HG02938 (cell line): ENCODE results near the gene MAK.
A peak's percentile ranks its signal among the peaks of the same experiment; 100 is the strongest.
"Not testable (repeated sequence)": the region's sequence is repeated elsewhere in the genome, so short reads cannot be mapped to it uniquely, and the experiment has no call there.

ENCODE experiments used
- ATAC-seq: cut with Tn5 transposase; IDR thresholded peaks from one replicate; pipeline ENCODE4 v1.9.1; 2021; ENCODE audit warnings: mild to moderate bottlenecking, moderate library complexity; ENCODE audit not compliant: unreplicated experiment

Gene MAK, protein sequence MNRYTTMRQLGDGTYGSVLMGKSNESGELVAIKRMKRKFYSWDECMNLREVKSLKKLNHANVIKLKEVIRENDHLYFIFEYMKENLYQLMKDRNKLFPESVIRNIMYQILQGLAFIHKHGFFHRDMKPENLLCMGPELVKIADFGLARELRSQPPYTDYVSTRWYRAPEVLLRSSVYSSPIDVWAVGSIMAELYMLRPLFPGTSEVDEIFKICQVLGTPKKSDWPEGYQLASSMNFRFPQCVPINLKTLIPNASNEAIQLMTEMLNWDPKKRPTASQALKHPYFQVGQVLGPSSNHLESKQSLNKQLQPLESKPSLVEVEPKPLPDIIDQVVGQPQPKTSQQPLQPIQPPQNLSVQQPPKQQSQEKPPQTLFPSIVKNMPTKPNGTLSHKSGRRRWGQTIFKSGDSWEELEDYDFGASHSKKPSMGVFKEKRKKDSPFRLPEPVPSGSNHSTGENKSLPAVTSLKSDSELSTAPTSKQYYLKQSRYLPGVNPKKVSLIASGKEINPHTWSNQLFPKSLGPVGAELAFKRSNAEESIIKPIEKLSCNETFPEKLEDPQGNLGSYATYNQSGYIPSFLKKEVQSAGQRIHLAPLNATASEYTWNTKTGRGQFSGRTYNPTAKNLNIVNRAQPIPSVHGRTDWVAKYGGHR

DNA sequence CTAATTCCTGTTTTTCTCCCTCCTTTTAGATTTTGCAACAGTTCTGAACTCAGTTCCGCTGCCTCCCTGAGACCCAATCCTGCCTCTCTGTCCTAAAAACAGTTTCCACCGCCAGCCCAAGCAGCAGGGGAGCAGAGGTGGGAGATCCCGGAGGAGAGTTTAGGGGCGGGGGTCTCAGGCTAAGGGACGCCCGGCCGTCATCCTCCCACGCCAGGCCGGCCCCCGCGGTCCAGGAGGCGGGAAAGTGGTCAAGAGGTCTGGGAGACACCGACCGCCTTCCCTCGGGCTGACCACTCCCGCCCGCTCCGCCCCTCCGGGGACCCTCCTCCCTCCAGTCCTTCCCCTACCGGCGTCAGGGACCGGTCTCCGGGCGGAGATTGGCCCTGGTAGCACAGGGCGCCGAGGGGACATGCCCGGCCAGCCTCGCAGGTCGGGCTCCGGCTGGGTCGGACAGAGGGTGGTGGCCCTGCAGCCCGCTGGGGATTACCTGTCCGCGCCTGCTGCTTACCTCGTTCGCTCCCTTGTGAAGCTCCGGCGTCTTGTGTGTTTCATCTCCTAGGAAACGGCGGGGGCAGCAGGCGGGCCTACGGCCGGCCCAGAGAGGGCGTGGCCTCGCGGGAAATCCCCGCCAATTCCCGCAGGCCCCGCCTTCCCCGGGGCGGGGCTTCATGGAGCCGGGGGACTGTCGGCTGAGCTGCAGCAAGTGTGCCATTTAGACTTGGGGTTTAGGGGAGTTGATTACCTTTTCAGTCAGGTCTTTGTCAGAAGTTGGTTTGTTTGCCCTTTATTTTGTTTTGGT, at the start of gene MAK:
Gene MAK (minus strand): TSS at position 545 of the 799 bp plus-strand sequence. CDS start 7,891 bp downstream, outside the sequence.
- ATAC-seq = peak; percentile 72

DNA sequence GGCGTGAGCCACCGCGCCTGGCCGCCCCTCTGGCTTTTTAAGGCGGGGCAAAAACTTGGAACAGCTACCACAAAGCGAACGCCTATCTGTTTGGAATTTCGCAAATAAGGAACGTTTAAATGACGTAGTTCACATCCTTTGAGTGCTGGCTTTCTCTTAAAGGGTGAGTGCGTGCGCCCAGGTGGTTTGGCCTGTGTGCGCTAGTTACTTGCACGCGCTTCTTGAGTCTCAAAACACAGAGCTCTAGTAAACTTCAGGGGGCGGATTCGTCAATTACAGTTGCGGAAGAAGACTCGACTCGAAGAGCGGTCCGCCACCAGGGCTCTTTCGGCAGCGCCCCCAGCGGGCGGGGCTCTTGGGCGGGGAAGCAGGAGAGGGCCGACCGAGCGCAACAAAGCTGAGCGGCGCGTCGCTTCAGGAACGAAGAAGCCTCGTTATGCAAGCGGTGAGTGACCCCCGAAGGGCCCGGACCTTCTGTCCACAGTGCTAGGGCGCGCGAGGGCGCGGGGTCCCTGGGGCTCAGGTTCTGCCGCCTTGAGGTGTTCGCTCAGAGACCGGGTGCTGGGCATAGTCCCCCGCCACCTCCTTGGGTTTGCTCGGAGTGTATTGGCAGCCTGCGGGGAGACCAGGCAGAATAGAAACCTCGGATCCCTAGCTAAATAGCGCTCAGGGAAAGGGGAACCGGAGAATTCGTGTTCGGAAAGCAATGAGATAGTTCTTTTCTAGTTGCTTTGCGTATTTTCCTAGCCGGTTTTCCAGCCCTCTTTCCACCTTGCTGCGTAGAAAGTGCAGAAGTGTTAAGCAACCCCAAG, 48.6 kb upstream of the MAK start, which contains the start of gene SYCP2L:
Gene SYCP2L (plus strand): TSS at position 362 of the 812 bp plus-strand sequence. CDS start 75 bp downstream, at position 437.
- peak; percentile 57 for ATAC-seq

DNA sequence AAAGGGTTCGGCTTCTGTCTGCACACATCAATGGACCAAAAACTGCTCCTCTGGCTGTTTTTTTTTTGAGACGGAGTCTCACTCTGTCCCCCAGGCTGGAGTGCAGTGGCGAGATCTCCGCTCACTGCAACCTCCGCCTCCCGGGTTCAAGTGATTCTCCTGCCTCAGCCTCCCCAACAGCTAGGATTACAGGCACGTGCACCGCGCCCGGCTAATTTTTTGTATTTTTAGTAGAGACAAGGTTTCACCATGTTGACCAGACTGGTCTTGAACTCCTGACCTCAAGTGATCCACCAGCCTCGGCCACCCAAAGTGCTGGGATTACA, 48.0 kb upstream of the MAK start:
- ATAC-seq = not testable (repeated sequence)

DNA sequence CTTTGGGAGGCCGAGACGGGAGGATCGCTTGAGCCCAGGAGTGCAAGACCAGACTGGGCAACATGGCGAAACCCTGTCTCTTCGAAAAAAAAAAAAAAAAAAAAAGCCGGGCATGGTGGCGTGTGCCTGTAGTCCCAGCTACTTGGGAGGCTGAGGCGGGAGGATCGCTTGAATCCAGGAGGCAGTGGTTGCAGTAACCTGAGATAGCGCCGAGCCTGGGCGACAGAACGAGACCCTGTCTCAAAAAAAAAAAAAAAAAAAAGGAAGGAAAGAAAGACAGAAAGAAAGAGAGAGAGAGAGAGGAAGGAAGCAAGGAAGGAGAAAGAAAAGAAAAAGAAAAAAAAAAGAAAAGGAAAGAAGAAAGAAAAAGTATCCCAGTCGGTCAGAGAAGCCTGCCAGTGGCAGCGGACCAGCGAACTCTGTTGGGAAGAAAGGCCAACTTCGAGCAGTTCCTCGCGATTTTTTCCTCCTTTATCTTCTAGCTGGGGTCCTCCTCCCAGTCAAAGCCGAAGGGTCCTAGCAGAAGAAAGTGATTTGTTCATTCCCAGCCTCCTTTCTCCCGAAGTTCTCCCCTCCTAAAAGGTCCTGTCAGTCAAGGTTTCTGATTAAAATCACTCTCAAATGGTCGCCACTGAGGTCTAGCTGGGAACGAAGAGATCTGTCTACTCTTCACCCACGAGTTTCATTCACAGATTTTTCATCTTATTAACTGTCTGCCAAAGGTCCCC, 46.1 kb upstream of the MAK start:
- ATAC-seq = no peak

DNA sequence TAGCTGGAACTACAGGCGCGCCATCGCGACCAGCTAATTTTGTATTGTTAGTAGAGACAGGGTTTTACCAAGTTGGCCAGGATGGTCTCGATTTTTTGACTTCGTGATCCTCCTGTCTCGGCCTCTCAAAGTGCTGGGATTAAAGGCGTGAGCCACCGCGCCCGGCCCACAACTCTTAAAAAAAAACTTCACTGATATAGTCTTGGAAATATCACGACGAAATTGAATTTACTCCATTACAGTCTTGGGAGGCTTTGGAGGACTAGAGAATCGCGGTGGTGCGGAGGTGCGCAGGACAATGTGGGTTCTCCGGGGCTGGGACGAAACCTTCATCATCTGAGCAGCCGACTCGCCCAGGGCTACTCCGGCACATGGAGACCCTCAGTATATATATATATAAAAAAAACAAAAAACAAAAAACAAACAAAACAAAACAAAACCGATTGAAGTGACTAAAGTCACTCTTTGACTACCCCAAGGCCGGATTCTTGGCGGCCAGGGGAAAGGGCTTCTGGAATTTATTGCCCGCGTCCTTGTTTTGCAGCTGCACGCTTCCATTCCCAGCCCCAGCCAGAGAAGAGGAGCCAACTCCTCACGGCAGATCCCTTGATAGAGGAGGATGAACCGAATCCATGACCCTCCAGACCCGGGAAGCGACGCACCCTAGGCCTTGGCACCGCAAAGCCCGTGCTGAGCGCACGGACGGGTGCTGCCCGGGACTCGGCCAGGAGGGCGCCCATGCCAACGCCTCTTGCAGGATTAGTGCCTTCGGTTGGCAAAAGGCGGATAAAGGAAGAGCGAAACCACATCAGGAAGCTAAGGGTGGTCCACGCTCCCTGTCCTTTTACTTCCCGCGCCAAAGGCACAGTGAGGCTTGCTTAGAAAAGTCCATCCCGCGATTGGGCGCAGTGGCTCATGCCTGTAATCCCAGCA, 45.2 kb upstream of the MAK start:
- ATAC-seq = no peak

- ATAC-seq = no peak
Observed at GRCh38 chr6:10882657-10883171, 44.4 kb upstream of the MAK start.

- ATAC-seq = not testable (repeated sequence)
Observed at GRCh38 chr6:10882253-10882630, 43.9 kb upstream of the MAK start.

GRCh38 chr6:10880366-10880765, 42.0 kb upstream of the MAK start:
- ATAC-seq = no peak

- ATAC-seq = no peak
Observed at GRCh38 chr6:10877871-10878270, 39.5 kb upstream of the MAK start.

DNA sequence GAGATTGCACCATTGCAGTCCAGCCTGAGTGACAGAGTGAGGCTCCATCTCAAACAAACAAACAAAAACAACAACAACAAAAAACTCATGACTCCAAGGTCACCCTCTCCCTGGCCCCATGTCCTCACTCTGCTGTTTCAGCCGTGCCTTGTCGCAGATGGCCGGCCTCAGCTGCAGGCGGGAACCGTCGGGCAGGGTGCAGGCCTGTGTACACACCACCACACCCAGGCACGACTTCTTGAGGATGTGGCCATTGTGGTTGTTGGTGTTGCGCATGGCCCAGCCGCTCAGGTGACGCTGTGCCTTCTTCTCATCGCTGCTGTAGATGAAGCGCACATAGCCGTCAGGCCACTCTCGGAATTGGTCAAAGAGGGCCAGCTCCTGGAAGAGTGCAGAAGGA, 38.7 kb upstream of the MAK start:
- ATAC-seq = no peak

DNA sequence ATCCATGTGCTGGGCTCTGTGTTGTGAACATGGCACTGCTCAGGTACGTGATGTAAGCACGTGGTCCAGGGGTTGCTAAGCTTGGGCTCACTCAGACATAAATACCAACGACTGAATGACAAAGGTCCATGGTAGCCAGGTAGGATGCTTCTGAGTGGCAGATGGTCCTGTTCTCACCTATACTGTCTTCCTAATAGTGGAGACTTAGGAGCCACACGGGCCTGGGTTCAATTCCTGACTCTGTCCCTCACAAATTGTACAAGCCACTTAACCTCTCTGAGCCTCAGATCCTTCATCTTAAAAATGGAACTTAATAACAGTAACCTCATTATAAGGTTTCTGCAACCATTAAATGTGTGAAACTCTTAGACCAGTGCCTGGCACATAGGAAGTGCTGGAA, 36.7 kb upstream of the MAK start:
- no peak for ATAC-seq

GRCh38 chr6:10874207-10874606, 35.9 kb upstream of the MAK start:
- ATAC-seq = no peak

GRCh38 chr6:10873374-10873773, 35.0 kb upstream of the MAK start:
- ATAC-seq = no peak

DNA sequence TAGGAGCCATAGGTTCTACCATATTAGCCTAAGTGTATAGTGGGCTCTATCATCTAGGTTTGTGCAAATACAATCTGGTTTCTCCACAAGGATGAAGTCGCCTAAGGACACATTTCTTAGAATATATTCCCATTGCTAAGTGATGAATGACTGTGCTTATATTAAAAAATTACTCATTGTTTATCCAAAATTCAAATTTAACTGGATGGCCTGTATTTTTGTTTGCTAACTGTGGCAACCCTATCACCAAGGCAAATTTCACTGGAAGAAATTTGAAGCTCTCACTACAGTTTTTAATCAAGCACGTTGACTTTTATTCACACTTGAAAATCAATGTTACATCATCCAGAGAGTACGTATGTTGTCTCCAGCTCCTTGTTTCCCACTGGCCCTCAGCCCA, 29.6 kb upstream of the MAK start:
- no peak for ATAC-seq

GRCh38 chr6:10866709-10867108, 28.4 kb upstream of the MAK start:
- not testable (repeated sequence) for ATAC-seq

- not testable (repeated sequence) for ATAC-seq
Observed at GRCh38 chr6:10863031-10863430, 24.7 kb upstream of the MAK start.

GRCh38 chr6:10862361-10862760, 24.0 kb upstream of the MAK start:
- no peak for ATAC-seq

DNA sequence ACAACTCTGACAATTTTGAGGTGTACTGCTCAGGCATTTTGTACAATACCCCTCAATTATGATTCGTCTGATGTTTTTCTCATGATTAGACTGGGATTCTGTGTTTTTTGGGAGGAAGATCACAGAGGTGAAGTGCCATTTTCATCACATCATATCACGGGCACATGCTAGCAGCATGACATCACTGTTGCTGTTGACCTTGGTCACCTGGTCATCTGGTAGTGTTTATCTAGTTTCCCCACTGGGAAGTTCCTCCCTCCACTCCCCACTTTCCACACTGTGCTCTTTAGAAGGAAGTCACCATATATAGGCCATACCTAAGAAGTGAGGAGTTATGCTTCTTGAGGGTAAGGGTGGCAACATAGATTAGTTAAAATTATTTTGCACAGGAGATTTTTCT, 22.7 kb upstream of the MAK start:
- ATAC-seq = no peak

DNA sequence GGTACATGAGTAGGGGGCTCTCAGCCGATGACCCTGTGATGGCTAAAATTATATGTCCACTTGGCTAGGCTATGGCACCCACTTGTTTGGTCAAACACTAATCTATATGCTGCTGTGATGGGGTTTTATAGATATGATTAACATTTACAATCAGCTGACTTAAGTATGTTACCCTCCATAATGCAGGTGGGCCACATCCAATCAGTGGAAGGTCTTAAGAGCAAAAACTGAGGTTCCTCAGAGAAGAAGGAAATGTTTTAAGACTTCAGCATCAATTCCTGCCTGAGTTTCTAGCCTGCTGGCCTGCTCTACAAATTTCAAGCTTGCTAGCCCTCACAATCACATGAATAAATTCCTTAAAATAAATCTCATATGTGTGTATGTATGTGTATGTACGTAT, 18.9 kb upstream of the MAK start:
- ATAC-seq = no peak
